GM12801 (cell line): ENCODE data around the gene PPP6R1.

Experiments
- TF ChIP-seq, protein P1 (sequence below): IDR thresholded peaks from one replicate; pipeline ENCODE4 v1.5.1; 2011; ENCODE audit warnings: control low read depth; ENCODE audit not compliant: insufficient read length; ENCODE audit errors: extremely low read depth

PPP6R1 gene

DNA sequence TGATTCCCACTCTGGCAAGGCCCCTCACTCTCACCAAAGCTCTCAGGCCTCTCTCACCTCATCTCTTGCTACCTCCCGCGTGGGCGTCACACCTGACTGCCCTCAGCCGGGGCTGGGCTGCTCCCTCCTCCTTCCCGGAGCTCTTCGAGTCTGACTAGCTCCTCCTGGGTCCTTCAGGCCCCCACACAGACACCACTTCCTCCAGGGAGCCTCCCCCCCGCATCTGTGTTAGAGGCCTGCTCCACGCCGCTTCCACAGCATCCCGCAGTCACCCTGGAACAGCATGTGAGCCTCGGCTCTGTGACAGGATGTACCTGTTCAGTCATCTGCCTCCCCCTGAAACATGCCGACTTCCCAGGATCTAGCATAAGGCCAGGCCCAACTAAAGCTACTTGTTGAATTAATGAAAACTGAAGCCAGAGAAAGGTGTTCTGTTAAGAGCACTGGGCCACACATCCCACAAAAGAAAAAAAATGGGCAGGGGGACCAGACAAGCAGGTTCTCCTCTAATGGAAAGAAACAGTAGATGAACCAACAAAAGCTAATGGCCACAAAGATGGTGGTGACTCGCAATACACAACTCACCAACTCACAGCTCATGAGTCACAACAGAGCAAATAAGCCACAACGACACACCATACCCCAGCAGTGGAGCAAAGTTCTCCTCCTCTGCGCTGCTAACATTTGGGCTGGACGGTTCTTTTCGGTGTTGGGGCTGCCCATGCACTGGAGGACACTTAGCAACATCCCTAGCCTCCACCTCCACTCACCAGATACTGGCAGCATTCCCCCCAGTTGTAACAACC lies 3.0 kb downstream of the PPP6R1 start:
- TF ChIP-seq, protein P1, sequence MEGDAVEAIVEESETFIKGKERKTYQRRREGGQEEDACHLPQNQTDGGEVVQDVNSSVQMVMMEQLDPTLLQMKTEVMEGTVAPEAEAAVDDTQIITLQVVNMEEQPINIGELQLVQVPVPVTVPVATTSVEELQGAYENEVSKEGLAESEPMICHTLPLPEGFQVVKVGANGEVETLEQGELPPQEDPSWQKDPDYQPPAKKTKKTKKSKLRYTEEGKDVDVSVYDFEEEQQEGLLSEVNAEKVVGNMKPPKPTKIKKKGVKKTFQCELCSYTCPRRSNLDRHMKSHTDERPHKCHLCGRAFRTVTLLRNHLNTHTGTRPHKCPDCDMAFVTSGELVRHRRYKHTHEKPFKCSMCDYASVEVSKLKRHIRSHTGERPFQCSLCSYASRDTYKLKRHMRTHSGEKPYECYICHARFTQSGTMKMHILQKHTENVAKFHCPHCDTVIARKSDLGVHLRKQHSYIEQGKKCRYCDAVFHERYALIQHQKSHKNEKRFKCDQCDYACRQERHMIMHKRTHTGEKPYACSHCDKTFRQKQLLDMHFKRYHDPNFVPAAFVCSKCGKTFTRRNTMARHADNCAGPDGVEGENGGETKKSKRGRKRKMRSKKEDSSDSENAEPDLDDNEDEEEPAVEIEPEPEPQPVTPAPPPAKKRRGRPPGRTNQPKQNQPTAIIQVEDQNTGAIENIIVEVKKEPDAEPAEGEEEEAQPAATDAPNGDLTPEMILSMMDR: no peak

GRCh38 chr19:55254625-55254977 lies 4.2 kb downstream of the PPP6R1 start:
- TF ChIP-seq, protein P1: no peak

GRCh38 chr19:55253842-55254624 lies 4.8 kb downstream of the PPP6R1 start:
- TF ChIP-seq, protein P1: no peak

DNA sequence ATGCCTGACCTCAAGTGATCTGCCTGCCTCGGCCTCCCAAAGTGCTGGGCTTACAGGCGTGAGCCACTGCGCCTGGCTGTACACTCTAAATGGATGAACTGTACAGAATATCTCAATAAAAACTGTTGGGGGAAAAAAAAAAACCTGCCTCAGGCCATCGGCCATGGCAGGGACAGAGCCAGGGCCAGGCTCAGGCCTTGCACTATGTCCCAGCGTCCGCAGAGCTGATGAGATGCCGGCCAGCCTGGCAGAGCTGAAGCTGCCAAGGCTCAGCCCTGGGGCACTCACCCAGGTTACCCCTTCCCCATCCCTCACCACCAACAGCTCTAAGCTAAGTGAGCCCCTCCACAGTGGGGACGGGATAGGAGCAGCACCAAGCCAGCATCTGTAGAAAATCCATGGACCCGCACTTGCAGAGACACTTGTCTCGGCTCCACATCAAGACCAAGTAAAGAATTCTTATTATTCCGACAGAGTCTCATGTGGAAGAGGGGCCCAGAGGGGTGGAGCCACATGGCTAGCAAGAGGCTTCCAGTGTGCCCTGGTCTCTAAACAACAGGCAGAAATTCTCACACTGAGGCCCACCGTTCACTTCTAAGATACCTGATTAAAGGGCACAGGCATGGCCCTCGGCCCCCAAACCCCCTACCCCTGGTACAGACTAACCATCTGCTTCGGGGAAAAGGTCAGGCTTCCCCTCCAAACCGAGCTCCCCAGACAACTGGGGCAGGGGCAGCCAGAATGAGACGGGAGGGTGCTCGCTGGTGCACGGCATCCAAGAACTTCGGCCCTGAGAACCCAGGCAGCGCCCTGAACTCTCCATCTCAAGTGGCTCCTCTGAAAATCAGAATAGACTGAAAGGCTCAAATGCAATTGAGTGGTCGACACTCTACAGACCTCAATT lies 5.8 kb downstream of the PPP6R1 start:
- TF ChIP-seq, protein P1: no peak

DNA sequence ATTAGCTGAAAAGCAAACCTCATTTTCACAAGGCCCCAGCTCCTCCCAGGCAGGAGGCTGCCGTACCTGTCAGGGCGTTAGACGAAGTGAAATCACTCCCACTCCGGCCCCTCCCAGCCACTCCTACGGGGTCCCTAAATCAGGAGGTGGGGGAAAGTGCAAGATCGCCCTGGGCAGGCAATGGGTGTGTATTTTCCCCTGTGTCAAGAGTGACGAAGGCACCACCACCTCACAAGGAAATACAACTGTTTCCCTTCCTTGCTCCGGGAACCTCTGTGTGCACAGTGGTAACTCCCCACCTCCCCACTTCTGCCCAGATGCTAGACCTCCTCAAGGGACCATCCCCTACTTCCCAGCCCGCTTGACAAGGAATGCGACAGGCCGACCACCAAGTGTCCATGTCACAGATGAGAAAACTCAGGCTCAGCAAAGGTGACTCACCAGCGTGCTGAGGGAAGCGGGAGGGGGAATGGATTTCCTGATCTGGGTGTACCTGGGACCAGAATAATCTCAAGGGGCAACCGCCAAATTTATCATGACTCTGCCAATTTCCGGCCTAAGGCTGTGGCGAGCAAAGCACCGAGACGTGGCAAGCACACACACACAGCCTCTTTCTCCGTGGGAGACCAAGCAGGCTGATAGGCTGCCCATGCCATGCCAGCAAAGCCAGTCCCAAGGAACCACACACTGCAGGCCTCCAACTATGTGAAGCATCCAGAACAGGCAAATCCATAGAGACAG lies 7.3 kb downstream of the PPP6R1 start:
- TF ChIP-seq, protein P1: no peak

DNA sequence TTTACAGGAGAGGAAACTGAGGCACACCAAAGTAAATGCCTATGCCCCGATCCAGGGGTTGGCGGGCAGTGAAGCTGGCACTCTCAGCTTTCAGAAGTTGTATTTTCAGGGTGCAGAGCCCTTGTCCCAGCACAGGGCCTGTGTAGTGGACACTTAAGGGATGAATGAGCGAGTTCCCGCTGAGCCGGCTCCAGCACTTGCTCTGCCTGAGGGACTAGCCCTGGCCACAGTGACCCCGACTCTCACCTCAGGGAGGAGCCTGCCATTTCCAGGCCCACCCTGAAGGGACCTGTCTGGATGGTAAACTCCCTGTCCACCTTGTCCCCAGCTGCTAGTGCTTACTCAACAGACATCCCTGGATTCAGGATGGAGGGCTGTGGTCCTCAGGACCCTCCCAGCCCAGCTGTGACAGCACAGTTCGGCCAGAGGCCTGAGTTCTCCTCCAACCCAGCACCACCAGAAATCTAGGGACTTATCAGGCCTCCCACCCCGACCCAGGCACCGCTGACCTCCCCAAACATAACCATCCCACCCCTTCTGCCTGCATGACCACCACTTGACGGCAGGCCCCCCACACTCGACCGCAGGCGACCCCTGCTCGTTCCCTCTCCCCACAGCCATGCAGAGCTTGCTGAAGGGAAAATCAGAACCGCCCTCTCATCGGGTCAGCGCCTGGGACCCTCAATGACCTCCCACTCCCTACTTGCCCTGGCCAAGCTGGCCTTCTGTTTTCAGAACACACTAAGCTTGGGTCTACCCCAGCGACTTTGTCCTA lies 8.4 kb downstream of the PPP6R1 start:
- TF ChIP-seq, protein P1: no peak
